NCI-H748 (cell line): ENCODE data around the gene DPF3.

Experiments
- DNase-seq: peaks from one replicate; lab custom pipeline; 2025; ENCODE audit not compliant: unreplicated experiment; lab: John Stamatoyannopoulos, UW

Gene DPF3

DNA sequence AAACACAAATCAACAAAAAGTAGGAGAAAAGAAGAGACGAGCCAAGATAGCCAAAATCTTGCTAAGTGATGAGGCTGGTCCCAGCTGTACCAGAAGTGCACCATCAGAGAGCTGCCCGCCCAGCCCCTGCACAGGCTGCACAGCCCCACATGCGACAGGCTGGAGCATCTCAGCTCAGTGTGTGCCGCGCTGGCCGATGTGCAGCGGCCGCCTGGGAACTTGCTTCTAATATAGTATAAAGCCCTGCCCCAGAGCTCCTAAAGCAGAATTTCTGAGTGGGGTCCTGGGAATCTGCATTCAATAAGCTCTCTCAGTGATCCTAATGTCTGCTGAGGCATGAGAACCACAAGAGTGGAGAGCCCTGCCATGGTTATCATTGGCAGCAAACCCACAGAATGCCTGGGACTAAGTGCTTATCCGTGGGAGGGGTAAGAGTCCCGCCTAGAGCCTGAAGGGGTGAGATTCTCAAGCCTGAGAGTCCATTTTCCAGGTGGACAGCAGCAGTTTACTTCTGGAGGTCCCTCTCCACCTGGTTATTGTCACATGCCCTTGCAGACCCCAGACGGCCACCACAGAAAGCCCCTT lies 171.6 kb downstream of the DPF3 start:
- no peak for DNase-seq

DNA sequence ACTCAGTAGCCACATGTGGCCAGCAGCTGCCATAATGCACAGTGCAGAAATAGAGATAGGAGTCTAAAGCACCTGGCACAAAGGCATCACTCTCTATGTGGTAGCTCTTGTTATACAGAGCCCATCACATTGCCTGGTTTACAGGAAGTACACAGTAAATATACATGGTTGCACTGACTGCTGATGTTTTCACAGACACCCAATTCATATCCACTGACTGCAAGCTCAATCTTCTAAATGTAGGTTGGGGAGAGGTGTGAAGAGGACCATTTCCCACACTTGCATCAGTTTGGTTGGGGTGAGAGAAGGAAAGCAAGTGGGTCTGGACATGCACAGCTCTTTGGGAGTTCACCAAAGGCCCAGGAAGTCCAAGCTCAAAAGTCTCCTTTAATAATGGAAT lies 172.8 kb downstream of the DPF3 start:
- no peak for DNase-seq

DNA sequence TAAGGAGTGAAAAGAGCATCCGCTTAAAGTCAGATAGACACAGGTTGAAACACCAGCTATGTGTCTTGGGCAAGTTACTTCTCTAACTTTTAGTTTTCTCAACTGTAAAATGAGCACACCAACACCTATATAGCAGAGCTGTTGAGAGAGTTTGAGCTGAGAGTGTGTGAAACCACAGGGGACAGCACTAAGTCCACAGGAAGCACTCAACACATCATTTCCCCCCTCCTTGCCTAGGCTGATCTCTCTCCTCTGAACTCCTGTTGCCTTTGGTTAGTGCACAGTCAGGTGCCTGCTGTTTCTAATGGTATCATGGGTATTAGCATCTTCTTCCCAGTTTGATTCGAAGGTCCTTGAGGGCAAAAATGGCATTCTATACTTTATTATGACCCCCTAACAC lies 176.7 kb downstream of the DPF3 start:
- DNase-seq, result no peak

DNA sequence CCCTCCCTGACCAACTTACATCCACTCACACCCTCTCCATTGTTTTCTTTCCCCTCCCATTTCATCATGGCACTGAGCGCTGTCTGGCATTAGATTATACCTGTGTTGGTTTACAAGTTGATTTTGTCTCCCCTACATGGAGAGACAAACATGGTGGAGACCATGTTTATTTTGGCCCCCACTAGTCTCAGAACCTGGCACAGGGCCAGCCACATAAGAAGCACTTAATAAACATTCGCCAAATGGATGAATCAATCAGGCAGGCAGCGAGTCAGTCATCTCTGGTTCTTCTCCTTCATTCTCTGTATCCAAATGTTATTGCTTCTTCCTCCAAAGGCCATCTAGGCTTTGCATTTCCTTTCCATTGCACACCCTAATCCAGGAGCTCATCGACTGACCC lies 177.4 kb downstream of the DPF3 start:
- DNase-seq, result peak; percentile 26

DNA sequence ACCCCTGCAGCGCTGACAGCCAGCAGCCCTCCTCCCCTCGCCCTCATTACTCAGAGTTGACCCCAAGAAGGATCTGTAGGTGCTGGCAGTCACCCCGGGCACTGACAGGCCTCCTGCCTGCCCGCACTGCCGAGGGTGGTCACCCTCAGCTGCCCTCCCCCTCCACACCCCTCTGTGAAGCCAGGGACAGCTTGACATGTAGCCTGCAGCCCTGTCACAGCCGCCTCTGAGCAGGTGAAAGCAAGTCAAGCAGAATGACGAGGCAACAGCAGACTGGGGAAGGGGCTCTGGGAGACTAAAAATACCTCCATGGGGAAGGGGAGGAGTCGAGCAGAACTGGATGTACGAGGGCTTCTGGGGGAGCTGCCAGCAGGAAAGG lies 178.1 kb downstream of the DPF3 start:
- no peak for DNase-seq

DNA sequence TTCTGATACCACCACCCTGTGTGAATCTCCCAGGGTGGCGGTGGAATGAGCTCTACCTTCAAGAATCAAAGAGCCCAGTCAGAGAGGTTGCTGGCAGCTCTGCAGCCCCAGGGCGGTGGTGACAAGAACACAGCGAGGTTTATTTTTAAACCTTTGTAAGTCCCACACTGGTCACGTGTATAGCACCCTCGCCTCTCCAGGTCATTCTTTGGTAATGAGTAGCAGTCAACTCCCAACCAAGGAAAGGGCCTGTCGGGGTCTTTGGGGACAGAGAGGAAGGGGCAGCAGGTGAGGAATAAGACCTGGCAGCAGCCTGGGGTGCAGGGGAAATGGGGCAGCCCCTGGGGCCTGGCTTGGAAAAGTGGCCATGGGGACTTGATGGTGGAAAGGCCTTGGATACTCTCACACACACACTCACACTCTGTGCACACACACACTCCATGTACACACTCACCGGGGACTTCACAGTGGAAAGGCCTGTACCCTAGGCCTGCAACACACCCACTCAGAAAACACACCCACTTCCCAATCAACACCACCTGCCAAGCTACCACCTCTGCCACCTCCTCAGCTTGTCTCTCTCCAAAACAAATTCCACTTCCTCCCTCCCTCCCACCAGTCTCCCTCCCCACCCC lies 178.6 kb downstream of the DPF3 start:
- no peak for DNase-seq

DNA sequence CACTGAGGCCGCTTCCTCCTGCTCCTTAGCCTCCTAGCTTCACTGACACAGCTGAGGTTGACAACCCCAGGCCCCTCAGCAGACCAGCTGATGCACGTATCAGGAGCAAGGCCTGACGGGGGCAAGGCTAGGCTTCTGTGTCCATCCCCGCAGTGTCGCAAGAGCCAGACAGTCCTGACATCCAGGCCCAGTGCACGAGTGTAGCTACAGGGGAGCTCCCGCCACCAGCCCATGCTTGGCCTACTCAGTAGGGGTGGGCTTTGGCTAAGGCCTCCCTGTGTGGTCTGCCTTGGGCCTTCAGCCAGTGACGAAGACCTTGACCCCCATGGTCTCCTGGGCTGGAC lies 179.1 kb downstream of the DPF3 start:
- DNase-seq, result no peak

DNA sequence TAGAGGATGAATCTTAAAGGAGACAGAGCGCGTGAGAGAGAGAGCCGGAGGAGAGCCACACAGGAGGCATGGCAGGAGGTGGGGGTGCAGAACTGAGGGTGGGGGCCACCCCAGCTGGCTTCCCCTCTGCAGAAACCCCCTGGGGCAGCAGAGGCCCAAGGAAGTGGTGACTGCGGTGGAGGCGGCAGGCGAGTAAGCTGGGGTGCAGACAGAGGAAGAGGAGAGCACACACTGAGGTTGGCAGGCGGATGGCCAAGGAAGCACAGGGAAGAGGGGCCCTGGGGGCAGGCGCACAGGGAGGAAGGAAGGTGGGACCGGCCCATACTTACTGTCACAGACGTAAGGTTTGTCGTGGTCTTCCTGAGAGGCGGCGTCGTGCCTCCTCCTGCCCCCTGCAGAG lies 179.8 kb downstream of the DPF3 start:
- no peak for DNase-seq

DNA sequence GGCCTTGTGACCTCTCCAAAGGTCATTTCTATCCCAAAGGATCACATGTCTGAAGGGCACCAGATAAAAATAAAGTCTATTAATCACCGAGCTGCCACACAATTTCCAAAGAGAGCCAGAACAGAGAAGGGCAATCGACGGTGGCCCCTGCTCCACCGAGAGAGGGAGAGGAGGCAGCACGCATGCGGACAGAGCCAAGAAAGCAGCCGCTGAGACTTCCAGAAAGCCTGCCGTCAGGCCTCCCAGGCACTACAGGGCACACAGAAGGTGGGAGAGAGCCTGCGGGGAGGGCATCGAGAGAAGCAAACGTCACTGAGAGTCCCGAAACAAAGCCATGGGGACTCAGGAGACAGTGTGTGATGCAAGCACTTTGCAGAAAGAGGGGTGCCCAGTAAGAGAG lies 182.0 kb downstream of the DPF3 start:
- no peak for DNase-seq

DNA sequence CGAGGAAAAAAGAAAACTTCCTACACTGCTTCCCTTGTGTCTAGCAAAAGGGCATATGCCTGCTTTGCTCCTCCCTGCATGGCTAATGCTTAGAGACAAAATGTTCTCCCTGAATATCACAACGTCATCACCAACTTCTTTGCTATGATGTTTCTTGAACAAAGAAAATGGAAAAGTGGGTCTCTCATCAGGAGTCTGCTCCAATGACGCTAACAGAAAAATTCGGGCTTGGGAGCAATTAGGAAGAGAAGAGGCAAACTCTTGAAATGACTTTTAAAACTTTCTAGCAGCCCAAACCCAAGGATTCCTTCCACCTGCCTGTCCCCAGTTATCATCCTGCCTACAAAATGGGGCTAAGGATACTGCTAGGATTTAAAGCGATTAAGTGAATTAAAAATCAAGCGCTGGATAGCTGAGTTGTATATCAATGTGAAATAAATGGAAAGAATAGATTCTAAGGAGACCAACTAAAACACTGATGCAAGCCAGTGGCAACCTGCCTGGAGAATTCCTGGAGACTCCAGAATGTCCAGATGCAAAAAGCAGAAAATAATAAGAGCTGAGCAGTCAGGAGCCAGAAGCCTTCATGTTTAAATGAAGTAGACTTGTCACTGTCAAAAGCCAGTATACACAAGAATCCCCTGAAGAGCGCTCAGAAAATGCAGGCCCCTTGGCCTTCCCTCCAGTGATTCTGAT lies 183.8 kb downstream of the DPF3 start:
- DNase-seq, result no peak

DNA sequence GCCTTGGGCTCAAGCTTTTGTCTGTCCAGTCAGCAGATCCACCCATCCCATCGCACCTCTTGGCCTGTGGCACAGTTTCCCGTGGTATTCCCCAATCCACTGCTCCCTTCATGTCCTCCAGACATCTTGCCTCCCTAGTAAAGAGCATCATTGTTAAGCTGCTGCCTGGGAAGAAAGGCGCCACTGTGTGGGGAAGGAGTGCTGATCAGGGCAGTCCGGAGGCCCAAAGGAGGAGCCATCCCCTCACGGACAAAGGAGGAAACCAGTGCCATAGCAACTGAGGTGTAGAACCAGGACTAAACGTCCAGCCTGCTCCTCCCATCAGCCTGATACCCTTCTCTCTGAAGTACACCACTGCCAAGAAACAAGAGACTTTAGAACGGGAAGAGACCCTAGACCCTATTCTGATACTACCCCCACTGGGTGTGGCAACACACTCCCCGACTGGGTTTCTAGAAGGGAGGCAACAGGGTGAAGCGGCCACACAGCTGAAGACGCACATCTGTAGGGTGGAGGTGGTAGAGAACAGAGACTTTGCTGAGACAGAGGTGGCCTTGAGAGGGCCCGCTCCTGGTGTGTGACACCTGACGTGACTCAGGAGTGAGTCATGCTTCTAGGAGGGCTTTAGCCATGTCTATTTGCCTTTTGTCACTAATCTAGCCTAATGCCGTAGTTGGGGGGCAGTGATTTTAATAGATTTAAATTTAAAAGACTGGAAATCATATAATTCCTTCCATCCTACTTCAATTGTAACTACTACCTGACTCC lies 185.0 kb downstream of the DPF3 start:
- DNase-seq, result peak; percentile 12

DNA sequence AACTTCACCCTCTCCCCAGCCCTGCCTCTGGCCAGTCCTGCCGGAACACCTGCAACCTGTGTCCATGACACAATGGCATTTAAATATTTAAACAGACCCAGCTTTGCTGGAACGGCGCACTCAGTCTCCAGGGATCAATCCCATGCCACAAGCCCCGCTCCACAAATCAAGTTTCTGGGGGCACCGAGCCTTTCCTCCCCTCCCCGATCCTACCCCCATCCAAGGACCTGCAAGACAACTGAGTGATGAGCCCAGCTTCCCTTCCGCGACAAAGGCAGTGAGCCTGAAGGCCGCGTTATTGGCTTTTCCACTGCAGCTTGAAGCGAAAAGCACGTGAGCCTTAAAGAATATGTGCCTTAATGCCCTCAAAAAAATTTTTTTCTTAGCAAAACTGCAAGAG lies 185.7 kb downstream of the DPF3 start:
- DNase-seq, result no peak

DNA sequence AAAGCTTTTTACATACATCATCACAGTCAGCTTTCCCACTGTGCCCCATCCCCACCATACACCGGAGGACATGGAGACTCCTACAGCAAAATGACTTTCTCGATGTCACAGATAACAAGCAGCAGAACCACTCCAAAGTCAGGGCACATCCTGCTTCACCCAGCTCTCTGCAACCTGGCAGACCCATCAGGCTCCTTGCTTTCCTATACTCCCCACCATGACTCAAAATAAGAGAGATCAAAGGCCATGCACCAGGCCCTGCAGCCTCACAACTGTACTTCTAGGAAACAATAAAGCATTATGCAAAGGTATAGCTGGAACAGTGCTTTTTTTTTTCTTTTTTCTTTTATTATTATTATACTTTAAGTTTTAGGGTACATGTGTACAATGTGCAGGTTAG lies 187.4 kb downstream of the DPF3 start:
- no peak for DNase-seq

DNA sequence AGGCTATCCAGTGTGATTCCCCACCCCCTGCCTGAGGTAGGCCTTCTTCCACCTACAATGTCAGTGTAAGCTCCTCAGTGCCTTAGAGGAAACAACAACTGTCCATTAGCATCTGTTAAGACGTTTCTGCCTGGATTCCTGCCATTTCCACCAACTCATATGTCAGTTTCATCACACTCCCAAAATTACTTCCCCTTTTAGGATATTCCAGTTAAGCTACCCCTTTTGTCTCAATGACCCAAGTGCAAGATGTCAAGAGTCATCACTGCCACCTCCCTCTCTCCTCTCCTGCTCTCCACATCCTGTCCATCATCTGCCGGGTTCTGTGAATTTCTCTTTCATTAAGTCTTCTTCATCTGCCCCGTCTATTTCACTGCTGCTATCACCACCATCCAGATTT lies 189.4 kb downstream of the DPF3 start:
- no peak for DNase-seq

DNA sequence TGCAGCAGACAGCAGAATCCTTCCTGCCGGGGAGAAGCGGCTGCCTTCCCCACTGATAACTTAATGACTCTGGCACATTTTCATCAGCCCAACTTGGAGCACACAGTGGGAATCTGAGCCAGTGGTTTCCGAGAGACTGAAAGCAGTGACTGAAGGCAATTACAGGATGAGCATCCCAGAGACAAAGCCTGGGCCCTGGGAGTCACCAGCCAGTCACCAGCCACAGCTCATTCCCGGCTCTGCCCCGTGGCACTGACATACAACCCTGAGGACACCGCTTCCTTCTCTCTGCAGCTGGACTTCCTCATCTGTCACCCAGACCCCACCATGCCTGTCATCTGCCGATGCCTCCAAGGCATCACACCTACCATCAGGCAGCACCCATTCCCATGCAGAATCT lies 192.3 kb downstream of the DPF3 start:
- DNase-seq, result no peak

DNA sequence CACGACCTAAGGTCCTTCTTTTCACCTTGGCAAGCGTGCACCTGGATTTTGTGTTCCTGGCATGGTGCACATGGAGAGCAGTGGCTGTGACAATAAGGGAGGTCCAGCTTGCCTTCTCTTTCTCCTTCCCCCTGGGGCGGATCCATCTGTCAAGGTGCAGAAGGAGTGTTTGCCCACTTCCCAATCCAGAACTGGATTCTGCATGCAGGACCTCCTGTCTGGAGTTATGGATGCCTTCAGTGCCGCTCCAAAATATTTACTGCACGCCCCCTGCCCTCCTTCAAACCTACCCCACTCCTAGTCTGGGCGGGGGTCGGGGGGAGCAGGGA lies 192.7 kb downstream of the DPF3 start:
- no peak for DNase-seq

DNA sequence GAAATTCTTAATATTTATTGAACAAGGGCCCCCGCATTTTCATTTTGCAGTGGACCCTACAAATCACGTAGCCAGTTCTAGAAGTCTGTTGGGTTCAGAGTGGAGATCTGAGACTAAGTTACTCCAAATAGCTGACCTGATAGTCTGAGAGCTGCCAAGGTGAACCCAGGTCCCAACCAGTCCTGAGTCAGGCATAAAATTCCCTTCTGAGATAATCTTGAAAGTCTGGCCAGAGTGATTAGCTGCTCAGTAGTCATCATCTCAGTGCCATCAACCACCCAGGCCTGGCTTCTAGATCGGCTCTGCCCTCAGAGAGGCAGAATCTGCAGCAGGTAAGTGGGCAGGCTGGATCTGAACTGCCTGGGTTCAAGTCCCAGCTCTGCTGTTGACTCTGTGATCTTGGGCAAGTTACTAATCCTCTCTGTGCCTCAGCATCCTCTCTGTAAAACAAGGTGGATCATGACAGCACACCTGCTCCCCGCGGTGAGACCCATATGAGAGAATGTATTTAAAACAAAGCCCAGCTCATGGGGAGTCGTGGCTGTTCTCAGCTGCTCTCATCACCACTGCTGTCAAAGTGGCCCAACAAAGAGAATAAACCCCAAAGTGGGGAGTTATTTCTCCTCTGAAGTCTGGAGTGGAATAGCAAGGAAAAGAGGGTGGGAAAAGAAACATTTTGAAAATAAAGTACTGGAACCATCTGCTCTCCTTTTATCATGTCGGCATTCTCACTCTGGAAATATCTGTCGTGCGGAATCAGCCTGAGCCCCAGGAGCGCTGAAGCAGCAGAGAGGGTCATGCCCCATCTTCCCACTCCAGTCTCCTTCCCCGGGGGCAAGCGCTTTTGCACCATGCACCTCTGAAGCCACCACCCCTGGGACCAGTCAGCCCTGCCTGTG lies 193.3 kb downstream of the DPF3 start:
- no peak for DNase-seq

DNA sequence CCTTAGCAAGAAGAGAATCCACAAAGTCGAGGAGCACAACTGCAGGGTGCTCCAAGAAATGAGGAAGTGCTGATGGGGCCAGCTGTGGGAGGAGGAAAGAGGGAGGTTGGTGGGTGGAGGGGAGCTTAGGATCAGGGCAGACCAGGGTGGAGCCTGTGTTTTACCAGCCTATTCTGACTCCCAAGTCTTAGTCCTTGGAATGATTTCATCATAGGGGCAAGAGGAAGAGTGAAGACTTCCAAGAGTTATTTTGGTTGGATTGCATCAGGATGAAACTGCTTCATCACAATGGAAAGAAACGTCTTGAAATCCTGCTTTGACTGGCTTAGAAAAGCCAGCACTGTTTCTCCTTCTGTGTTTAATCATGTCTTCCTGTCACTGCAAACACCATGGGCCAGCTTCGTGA lies 194.0 kb downstream of the DPF3 start:
- DNase-seq, result no peak

DNA sequence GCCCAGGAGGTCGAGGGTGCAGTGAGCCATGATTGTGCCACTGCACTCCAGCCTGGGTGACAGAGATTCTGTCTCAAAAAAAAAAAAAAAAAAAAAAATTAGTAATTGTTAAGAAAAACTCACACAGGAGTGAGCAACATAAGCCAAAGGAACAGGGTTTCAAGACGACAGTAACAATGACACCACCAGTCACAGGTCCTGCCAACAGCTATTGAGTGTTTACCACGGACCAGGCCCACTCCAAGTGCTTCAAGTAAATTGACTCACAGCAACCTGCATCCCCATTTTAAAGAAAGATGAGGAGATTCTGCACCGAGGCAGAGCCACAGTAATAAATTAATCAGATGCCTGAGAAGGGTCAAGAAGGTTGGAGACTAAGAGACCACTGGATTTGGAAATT lies 194.5 kb downstream of the DPF3 start:
- DNase-seq, result no peak

DNA sequence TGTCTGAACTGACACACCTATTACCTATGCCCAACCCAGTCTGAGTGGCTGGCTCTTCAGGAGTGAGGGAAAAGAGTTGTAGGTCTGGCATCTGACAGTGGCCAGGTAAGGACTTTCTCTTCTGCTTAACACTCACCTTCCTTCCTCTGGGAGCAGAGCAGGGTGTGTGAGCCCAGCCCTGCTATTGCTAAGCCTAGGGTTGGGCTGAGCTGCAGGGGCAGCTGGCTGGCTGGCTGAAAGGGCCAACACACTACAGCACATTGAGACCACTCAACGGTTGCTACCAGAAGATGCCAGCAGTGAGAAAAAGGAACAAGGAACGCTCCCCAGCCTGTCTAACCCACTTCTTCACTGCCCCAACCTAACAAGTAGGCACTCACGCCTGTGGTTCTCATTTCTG lies 201.2 kb downstream of the DPF3 start:
- DNase-seq, result peak; percentile 61

DNA sequence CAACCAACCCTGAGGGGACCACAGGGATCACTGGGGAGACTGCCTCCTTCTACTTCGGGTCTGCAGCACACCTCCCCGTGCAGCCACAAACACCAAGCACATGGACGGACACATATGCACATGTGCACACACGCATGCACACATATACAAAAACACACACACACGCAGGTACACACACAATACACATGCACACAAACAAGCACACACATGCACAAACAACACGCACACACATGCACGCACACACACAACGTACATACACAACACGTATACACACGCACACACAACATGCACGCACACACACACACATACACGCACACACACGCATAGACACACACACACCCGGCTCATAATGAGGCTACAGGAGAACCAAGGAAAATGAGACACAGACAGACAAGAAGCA lies 203.6 kb downstream of the DPF3 start:
- no peak for DNase-seq
